HCT116 (cell line): ENCODE data around the gene ZNF605. TPM values are rescaled to one million over a fixed set of nuclear protein-coding genes. Genes with fewer than 3 reads are reported as not detected.

Experiments used
- ATAC-seq: fragments of 200-7000 bp; cut with Tn5 transposase; 2 replicates; pipeline ENCODE4 v1.9.1; 2020; ENCODE audit warnings: mild to moderate bottlenecking, moderate library complexity
- BruUV-seq: library from RNA; stranded (reverse); fragments of 400-500 nt; replicated peaks from 2 replicates; lab custom pipeline; 2021; lab: Mats Ljungman, UMichigan
- CTCF ChIA-PET: fragments of 300-600 bp; sonication (Branson Sonifier 250); formaldehyde crosslinking; loops from one replicate; lab custom pipeline; 2021; ENCODE audit warnings: antibody characterized with exemption; lab: Charles Lee
- POLR2A ChIA-PET: fragments of 300-600, 350-600 bp; sonication (Branson Sonifier 250); formaldehyde crosslinking; loops from one replicate; lab custom pipeline; 2021; ENCODE audit warnings: antibody characterized with exemption; lab: Charles Lee
- RAD21 ChIA-PET, 2 experiments: fragments of 300-600 bp; sonication (Branson Sonifier 250); formaldehyde crosslinking; loops; one replicate each; lab custom pipeline; 2023; ENCODE audit warnings: low total read pairs in 2 of 2; ENCODE audit not compliant: uncharacterized antibody in 2 of 2, unreplicated experiment in 2 of 2, low non-redundant PET in 1 of 2; lab: Charles Lee
- DNase-seq: peaks from one replicate; pipeline ENCODE4 v3.0.0-alpha.2; 2010; ENCODE audit warnings: low read depth, low spot score
- H2AFZ ChIP-seq: fragments of 200-600 bp; shearing (Covaris generic), sonication (generic); 2 replicates; pipeline ENCODE4 v1.6.1; 2017; ENCODE audit warnings: low read depth, mixed run types, mixed read lengths, antibody characterized with exemption, low read length; ENCODE audit not compliant: poor library complexity, severe bottlenecking
- H3K27ac ChIP-seq: 2 replicates; pipeline ENCODE4 v1.5.1; 2012; ENCODE audit warnings: low read depth, low read length
- H3K27me3 ChIP-seq: fragments of 200-600 bp; sonication (generic); 2 replicates; pipeline ENCODE4 v1.6.1; 2016; ENCODE audit warnings: mixed run types, low read length, mixed read lengths; ENCODE audit not compliant: insufficient read depth
- H3K36me3 ChIP-seq, 2 experiments: fragments of 200-500 bp in 1 of 2; fragments of 200-600 bp in 1 of 2; sonication (Bioruptor generic) in 1 of 2; sonication (generic) in 1 of 2; 2 replicates each; pipeline versions ENCODE4 v1.5.1 to v1.6.1; 2014 to 2016; ENCODE audit warnings: low read length in 2 of 2, inconsistent platforms in 1 of 2, mixed read lengths in 1 of 2, mixed run types in 1 of 2; ENCODE audit not compliant: insufficient read depth in 2 of 2, control insufficient read depth in 1 of 2
- H3K4me1 ChIP-seq, 2 experiments: fragments of 200-600 bp in 1 of 2; sonication (generic) in 1 of 2; 2 replicates each; pipeline versions ENCODE4 v1.5.1 to v1.6.1; 2012 to 2017; ENCODE audit warnings: low read length in 2 of 2, inconsistent platforms in 1 of 2, mild to moderate bottlenecking in 1 of 2, mixed read lengths in 1 of 2, mixed run types in 1 of 2, moderate library complexity in 1 of 2; ENCODE audit not compliant: insufficient read depth in 2 of 2, control insufficient read depth in 1 of 2
- H3K4me2 ChIP-seq: fragments of 200-600 bp; sonication (generic); 2 replicates; pipeline ENCODE4 v1.6.1; 2017; ENCODE audit warnings: mixed run types, low read length, mixed read lengths
- H3K4me3 ChIP-seq, 2 experiments: fragments of 200-600 bp in 1 of 2; sonication (generic) in 1 of 2; replicated peaks in 1 of 2; 2 replicates each; pipeline ENCODE4 v1.5.1; 2011 to 2016; ENCODE audit warnings: low read length in 2 of 2, control low read depth in 1 of 2, low read depth in 1 of 2, mild to moderate bottlenecking in 1 of 2, mixed read lengths in 1 of 2, mixed run types in 1 of 2
- H3K79me2 ChIP-seq: fragments of 200-600 bp; sonication (generic); 2 replicates; pipeline ENCODE4 v1.6.1; 2017; ENCODE audit warnings: mild to moderate bottlenecking, mixed run types, low read length, moderate library complexity, mixed read lengths; ENCODE audit not compliant: insufficient read depth
- H3K9ac ChIP-seq: fragments of 200-600 bp; sonication (generic); 2 replicates; pipeline ENCODE4 v1.6.1; 2016; ENCODE audit warnings: low read length, mixed read lengths
- H3K9me2 ChIP-seq: fragments of 200-600 bp; sonication (generic), shearing (Covaris generic); 2 replicates; pipeline ENCODE4 v1.6.1; 2017; ENCODE audit warnings: mixed run types, mild to moderate bottlenecking, moderate library complexity; ENCODE audit not compliant: insufficient read depth
- H3K9me3 ChIP-seq, 2 experiments: fragments of 200-500 bp in 1 of 2; fragments of 200-600 bp in 1 of 2; sonication (Bioruptor generic) in 1 of 2; sonication (generic) in 1 of 2; 2 replicates each; pipeline ENCODE4 v1.6.1; 2014 to 2017; ENCODE audit warnings: low read length in 2 of 2, mixed read lengths in 2 of 2, inconsistent platforms in 1 of 2, low read depth in 1 of 2, mild to moderate bottlenecking in 1 of 2, mixed run types in 1 of 2, moderate library complexity in 1 of 2; ENCODE audit not compliant: control insufficient read depth in 1 of 2, insufficient read depth in 1 of 2
- H4K20me1 ChIP-seq: fragments of 200-600 bp; sonication (generic), shearing (Covaris generic); 2 replicates; pipeline ENCODE4 v1.6.1; 2017; ENCODE audit warnings: mixed run types, mild to moderate bottlenecking, moderate library complexity; ENCODE audit not compliant: insufficient read depth
- CBX3 ChIP-seq: IDR thresholded peaks from 2 replicates; pipeline ENCODE4 v1.6.1; 2012; ENCODE audit warnings: low read depth
- CEBPB ChIP-seq: IDR thresholded peaks from 2 replicates; pipeline ENCODE4 v1.6.1; 2012; ENCODE audit warnings: low read depth
- CTCF ChIP-seq, 3 experiments: fragments of 200-600 bp in 1 of 3; sonication (generic) in 1 of 3; IDR thresholded peaks in 2 of 3; conservative IDR thresholded peaks in 1 of 3; 2 replicates each; pipeline ENCODE4 v1.5.1; 2012 to 2017; ENCODE audit warnings: low read depth in 2 of 3, low read length in 2 of 3, antibody characterized with exemption in 1 of 3, borderline replicate concordance in 1 of 3, control low read depth in 1 of 3, mild to moderate bottlenecking in 1 of 3, mixed read lengths in 1 of 3, mixed run types in 1 of 3, moderate library complexity in 1 of 3; ENCODE audit not compliant: insufficient read depth in 1 of 3
- ELF1 ChIP-seq: IDR thresholded peaks from 2 replicates; pipeline ENCODE4 v1.6.1; 2012; ENCODE audit warnings: low read depth, borderline replicate concordance
- EZH2 ChIP-seq: fragments of 200-600 bp; sonication (generic); IDR thresholded peaks from 2 replicates; pipeline ENCODE4 v1.6.1; 2017; ENCODE audit warnings: antibody characterized with exemption, mixed run types
- FOSL1 ChIP-seq: IDR thresholded peaks from 2 replicates; pipeline ENCODE4 v1.6.1; 2012; ENCODE audit warnings: low read depth
- MAX ChIP-seq: IDR thresholded peaks from 2 replicates; pipeline ENCODE4 v1.6.1; 2012
- RAD21 ChIP-seq: IDR thresholded peaks from 2 replicates; pipeline ENCODE4 v1.6.1; 2012; ENCODE audit warnings: low read depth, mild to moderate bottlenecking
- SIN3A ChIP-seq: IDR thresholded peaks from 2 replicates; pipeline ENCODE4 v1.6.1; 2012; ENCODE audit warnings: low read depth
- SP1 ChIP-seq: IDR thresholded peaks from 2 replicates; pipeline ENCODE4 v1.6.1; 2012; ENCODE audit warnings: low read depth
- SRF ChIP-seq: IDR thresholded peaks from 2 replicates; pipeline ENCODE4 v1.6.1; 2012; ENCODE audit warnings: low read depth
- TCF7L2 ChIP-seq: IDR thresholded peaks from 2 replicates; pipeline ENCODE4 v1.7.0; 2011; ENCODE audit warnings: borderline replicate concordance, inconsistent platforms; ENCODE audit not compliant: insufficient read depth, insufficient read length; ENCODE audit errors: extremely low read depth
- intact Hi-C: fragments of 100-400 bp; cut with micrococcal nuclease; formaldehyde crosslinking; loops from 2 replicates; pipeline ENCODE4 v1.10.0; 2022
- total RNA-seq: library from RNA; stranded (reverse); gene quantifications from one replicate; pipeline ENCODE4 v1.2.1, GENCODE V29; 2021; ENCODE audit not compliant: unreplicated experiment
- TF ChIP-seq, protein P1 (sequence below): IDR thresholded peaks from 2 replicates; pipeline ENCODE4 v1.6.1; 2011; ENCODE audit warnings: mild to moderate bottlenecking, low read length, moderate library complexity; ENCODE audit not compliant: insufficient replicate concordance; ENCODE audit errors: extremely low read depth
- TF ChIP-seq, protein P2 (sequence below): IDR thresholded peaks from 2 replicates; pipeline ENCODE4 v1.6.1; 2012; ENCODE audit warnings: low read depth

The ZNF605 gene
- total RNA-seq, 1 experiment from 2014 or later: 0.02 TPM

- RAD21 ChIA-PET: no interaction called here
- Histone ChIP-seq H3K79me2 (no peaks in the 10 kb centered on the region), H3K4me2 (no peak overlapping the region), H2AFZ (no peak overlapping the region), H4K20me1 (no peaks in the 10 kb centered on the region), H3K4me1 (no peaks in the 10 kb centered on the region), H3K36me3 (no peaks in the 10 kb centered on the region), H3K9me3 (peaks cover 0 to 6% of the 10 kb centered on the region in 2 experiments; a peak in 2 of 4 replicates), H3K9ac (no peak overlapping the region), H3K9me2 (no peaks in the 10 kb centered on the region), H3K4me3 (no peak overlapping the region), H3K27ac (no peak overlapping the region), H3K27me3 (no peaks in the 10 kb centered on the region)
- no TSS peak for BruUV-seq
- ATAC-seq: no peak
- CTCF ChIA-PET: no interaction called here
- no peak for DNase-seq
- intact Hi-C loops: no loop called here
- POLR2A ChIA-PET: no interaction called here
- TF ChIP-seq TCF7L2 (no peak), FOSL1 (no peak), EZH2 (no peak), CEBPB (no peak), ELF1 (no peak), RAD21 (no peak), SRF (no peak), SIN3A (no peak), SP1 (no peak), CTCF (IDR thresholded peaks at IDR 0.05 in 2 of 3, conservative IDR thresholded peaks at IDR 0.05 in 1 of 3; ENCODE audit: borderline replicate concordance in 1 of 3, insufficient read depth in 1 of 3, low read depth in 2 of 3, low read length in 2 of 3) (no peak), CBX3 (no peak), MAX (no peak)
- TF ChIP-seq, protein P1, sequence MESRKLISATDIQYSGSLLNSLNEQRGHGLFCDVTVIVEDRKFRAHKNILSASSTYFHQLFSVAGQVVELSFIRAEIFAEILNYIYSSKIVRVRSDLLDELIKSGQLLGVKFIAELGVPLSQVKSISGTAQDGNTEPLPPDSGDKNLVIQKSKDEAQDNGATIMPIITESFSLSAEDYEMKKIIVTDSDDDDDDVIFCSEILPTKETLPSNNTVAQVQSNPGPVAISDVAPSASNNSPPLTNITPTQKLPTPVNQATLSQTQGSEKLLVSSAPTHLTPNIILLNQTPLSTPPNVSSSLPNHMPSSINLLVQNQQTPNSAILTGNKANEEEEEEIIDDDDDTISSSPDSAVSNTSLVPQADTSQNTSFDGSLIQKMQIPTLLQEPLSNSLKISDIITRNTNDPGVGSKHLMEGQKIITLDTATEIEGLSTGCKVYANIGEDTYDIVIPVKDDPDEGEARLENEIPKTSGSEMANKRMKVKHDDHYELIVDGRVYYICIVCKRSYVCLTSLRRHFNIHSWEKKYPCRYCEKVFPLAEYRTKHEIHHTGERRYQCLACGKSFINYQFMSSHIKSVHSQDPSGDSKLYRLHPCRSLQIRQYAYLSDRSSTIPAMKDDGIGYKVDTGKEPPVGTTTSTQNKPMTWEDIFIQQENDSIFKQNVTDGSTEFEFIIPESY: no peak
- TF ChIP-seq, protein P2, sequence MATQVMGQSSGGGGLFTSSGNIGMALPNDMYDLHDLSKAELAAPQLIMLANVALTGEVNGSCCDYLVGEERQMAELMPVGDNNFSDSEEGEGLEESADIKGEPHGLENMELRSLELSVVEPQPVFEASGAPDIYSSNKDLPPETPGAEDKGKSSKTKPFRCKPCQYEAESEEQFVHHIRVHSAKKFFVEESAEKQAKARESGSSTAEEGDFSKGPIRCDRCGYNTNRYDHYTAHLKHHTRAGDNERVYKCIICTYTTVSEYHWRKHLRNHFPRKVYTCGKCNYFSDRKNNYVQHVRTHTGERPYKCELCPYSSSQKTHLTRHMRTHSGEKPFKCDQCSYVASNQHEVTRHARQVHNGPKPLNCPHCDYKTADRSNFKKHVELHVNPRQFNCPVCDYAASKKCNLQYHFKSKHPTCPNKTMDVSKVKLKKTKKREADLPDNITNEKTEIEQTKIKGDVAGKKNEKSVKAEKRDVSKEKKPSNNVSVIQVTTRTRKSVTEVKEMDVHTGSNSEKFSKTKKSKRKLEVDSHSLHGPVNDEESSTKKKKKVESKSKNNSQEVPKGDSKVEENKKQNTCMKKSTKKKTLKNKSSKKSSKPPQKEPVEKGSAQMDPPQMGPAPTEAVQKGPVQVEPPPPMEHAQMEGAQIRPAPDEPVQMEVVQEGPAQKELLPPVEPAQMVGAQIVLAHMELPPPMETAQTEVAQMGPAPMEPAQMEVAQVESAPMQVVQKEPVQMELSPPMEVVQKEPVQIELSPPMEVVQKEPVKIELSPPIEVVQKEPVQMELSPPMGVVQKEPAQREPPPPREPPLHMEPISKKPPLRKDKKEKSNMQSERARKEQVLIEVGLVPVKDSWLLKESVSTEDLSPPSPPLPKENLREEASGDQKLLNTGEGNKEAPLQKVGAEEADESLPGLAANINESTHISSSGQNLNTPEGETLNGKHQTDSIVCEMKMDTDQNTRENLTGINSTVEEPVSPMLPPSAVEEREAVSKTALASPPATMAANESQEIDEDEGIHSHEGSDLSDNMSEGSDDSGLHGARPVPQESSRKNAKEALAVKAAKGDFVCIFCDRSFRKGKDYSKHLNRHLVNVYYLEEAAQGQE: no peak
Observed at GRCh38 chr12:132965796-132966195, 9.7 kb upstream of the ZNF605 start.
